Mesenchymal stem cell (in vitro differentiated cells and primary cell): ENCODE data around the gene CYTH4.

Experiments used
- DNase-seq: peaks from one replicate; pipeline ENCODE4 v3.0.0-alpha.2; 2013
- H2AFZ ChIP-seq: one replicate; pipeline ENCODE4 v1.6.1; 2013; ENCODE audit warnings: low read depth, mild to moderate bottlenecking, control low read depth, inconsistent platforms, low read length, moderate library complexity
- H2AK5ac ChIP-seq: 2 replicates; pipeline ENCODE4 v1.6.1; 2013; ENCODE audit warnings: low read length, moderate library complexity, mild to moderate bottlenecking, inconsistent platforms; ENCODE audit not compliant: severe bottlenecking
- H2BK120ac ChIP-seq: one replicate; pipeline ENCODE4 v1.6.1; 2013; ENCODE audit warnings: low read depth, mild to moderate bottlenecking, inconsistent platforms, low read length, moderate library complexity
- H2BK12ac ChIP-seq, 2 experiments: one replicate each; pipeline ENCODE4 v1.6.1; 2013; ENCODE audit warnings: inconsistent platforms in 2 of 2, low read length in 2 of 2, mild to moderate bottlenecking in 2 of 2, moderate library complexity in 2 of 2, control low read depth in 1 of 2
- H2BK15ac ChIP-seq: one replicate; pipeline ENCODE4 v1.6.1; 2013; ENCODE audit warnings: mild to moderate bottlenecking, low read depth, inconsistent platforms; ENCODE audit not compliant: poor library complexity, severe bottlenecking
- H2BK5ac ChIP-seq: 2 replicates; pipeline ENCODE4 v1.6.1; 2013; ENCODE audit warnings: low read depth, mild to moderate bottlenecking, low read length, control low read depth, inconsistent platforms; ENCODE audit not compliant: poor library complexity, severe bottlenecking
- H3K14ac ChIP-seq, 2 experiments: one replicate each; pipeline ENCODE4 v1.6.1; 2013; ENCODE audit warnings: inconsistent platforms in 2 of 2, low read length in 2 of 2, control low read depth in 1 of 2, mild to moderate bottlenecking in 1 of 2, moderate library complexity in 1 of 2
- H3K18ac ChIP-seq, 2 experiments: one replicate each; pipeline ENCODE4 v1.6.1; 2013; ENCODE audit warnings: inconsistent platforms in 2 of 2, low read length in 2 of 2, control low read depth in 1 of 2, low read depth in 1 of 2, mild to moderate bottlenecking in 1 of 2
- H3K23ac ChIP-seq, 2 experiments: one replicate each; pipeline ENCODE4 v1.6.1; 2013; ENCODE audit warnings: inconsistent platforms in 2 of 2, low read length in 2 of 2, mild to moderate bottlenecking in 2 of 2, moderate library complexity in 2 of 2, control low read depth in 1 of 2
- H3K27ac ChIP-seq: 2 replicates; pipeline ENCODE4 v1.5.1; 2013; ENCODE audit warnings: mild to moderate bottlenecking, moderate library complexity, low read length, control low read depth, inconsistent platforms; ENCODE audit not compliant: poor library complexity, severe bottlenecking
- H3K27me3 ChIP-seq, 2 experiments: 2 replicates each; pipeline versions ENCODE4 v1.6.1 to v1.7.0; 2013; ENCODE audit warnings: low read length in 2 of 2, mild to moderate bottlenecking in 2 of 2, moderate library complexity in 2 of 2, control low read depth in 1 of 2, inconsistent platforms in 1 of 2; ENCODE audit not compliant: control insufficient read depth in 1 of 2, insufficient read depth in 1 of 2
- H3K36me3 ChIP-seq, 2 experiments: 2 replicates each; pipeline versions ENCODE4 v1.6.1 to v1.7.0; 2013; ENCODE audit warnings: low read length in 2 of 2, control low read depth in 1 of 2, inconsistent platforms in 1 of 2, low read depth in 1 of 2, mild to moderate bottlenecking in 1 of 2; ENCODE audit not compliant: insufficient read depth in 2 of 2, control insufficient read depth in 1 of 2
- H3K4ac ChIP-seq, 2 experiments: one replicate each; pipeline ENCODE4 v1.6.1; 2013; ENCODE audit warnings: inconsistent platforms in 2 of 2, low read length in 2 of 2, mild to moderate bottlenecking in 2 of 2, moderate library complexity in 2 of 2, control low read depth in 1 of 2, low read depth in 1 of 2
- H3K4me1 ChIP-seq: 2 replicates; pipeline ENCODE4 v1.6.1; 2013; ENCODE audit warnings: low read depth, low read length, control low read depth; ENCODE audit not compliant: control insufficient read depth, insufficient read depth
- H3K4me2 ChIP-seq: 2 replicates; pipeline ENCODE4 v1.6.1; 2013; ENCODE audit warnings: low read length, mild to moderate bottlenecking, inconsistent platforms; ENCODE audit not compliant: poor library complexity, severe bottlenecking
- H3K4me3 ChIP-seq, 2 experiments: 2 replicates each; pipeline versions ENCODE4 v1.5.1 to v1.7.0; 2013; ENCODE audit warnings: low read length in 2 of 2, mild to moderate bottlenecking in 2 of 2, control low read depth in 1 of 2, low read depth in 1 of 2; ENCODE audit not compliant: insufficient read depth in 1 of 2
- H3K79me1 ChIP-seq: replicated peaks from 2 replicates; pipeline ENCODE4 v1.6.1; 2013; ENCODE audit warnings: mild to moderate bottlenecking, control low read depth, low read length, inconsistent platforms; ENCODE audit not compliant: poor library complexity, severe bottlenecking
- H3K9ac ChIP-seq: 2 replicates; pipeline ENCODE4 v1.7.0; 2013; ENCODE audit warnings: mild to moderate bottlenecking, low read length, moderate library complexity
- H3K9me3 ChIP-seq: 2 replicates; pipeline ENCODE4 v1.7.0; 2013; ENCODE audit warnings: mild to moderate bottlenecking, low read length; ENCODE audit not compliant: control insufficient read depth
- H4K8ac ChIP-seq: one replicate; pipeline ENCODE4 v1.6.1; 2013; ENCODE audit warnings: inconsistent platforms, mild to moderate bottlenecking, low read length, moderate library complexity
- H4K91ac ChIP-seq: one replicate; pipeline ENCODE4 v1.6.1; 2013; ENCODE audit warnings: mild to moderate bottlenecking, low read length, inconsistent platforms
- WGBS: methylation state at CpG from one replicate; pipeline ENCODE4 v1.1.7; 2013; ENCODE audit warnings: mixed read lengths; 5-methylcytosine and 5-hydroxymethylcytosine counted together

Gene CYTH4

GRCh38 chr22:37313376-37314314, 31.3 kb downstream of the CYTH4 start:
- H4K91ac ChIP-seq, result peak overlapping the region; percentile 87
- no peak for DNase-seq
- H3K4ac ChIP-seq, result peak overlapping the region; percentile 77 to 84
- H2AFZ ChIP-seq, result no peak overlapping the region
- no peaks in the 10 kb centered on the region for H3K36me3 ChIP-seq
- H3K18ac ChIP-seq, result peak overlapping the region; percentile 75 to 89
- H3K9me3 ChIP-seq, result no peaks in the 10 kb centered on the region
- peak overlapping the region; percentile 71 for H4K8ac ChIP-seq
- peaks cover 65% of the 10 kb centered on the region for H3K4me1 ChIP-seq
- peak overlapping the region; percentile 92 for H2BK15ac ChIP-seq
- H3K79me1 ChIP-seq, result no peaks in the 10 kb centered on the region
- H2BK120ac ChIP-seq, result peak overlapping the region; percentile 75
- H3K4me2 ChIP-seq, result no peak overlapping the region
- H3K27ac ChIP-seq, result no peak overlapping the region
- peak overlapping the region in 1 of 2 experiments; percentile 35 for H3K23ac ChIP-seq
- H3K27me3 ChIP-seq, result peaks cover 0 to 13% of the 10 kb centered on the region in 2 experiments
- H2BK12ac ChIP-seq, result peak overlapping the region; percentile 91 to 99
- no peak overlapping the region for H2BK5ac ChIP-seq
- H3K4me3 ChIP-seq, result no peak overlapping the region
- peak overlapping the region; percentile 1 for H3K9ac ChIP-seq
- peak overlapping the region in 1 of 2 experiments; percentile 30 for H3K14ac ChIP-seq
- 89% methylated on average over 25 of the region's 25 CpGs for WGBS
- H2AK5ac ChIP-seq, result peak overlapping the region; percentile 83

- no peaks in the 10 kb centered on the region for H3K36me3 ChIP-seq
- no peak overlapping the region for H4K8ac ChIP-seq
- H2BK15ac ChIP-seq, result peak overlapping the region; percentile 29
- H3K4me2 ChIP-seq, result no peak overlapping the region
- H3K14ac ChIP-seq, result peak overlapping the region in 1 of 2 experiments; percentile 61
- no peak overlapping the region for H3K27ac ChIP-seq
- H2BK12ac ChIP-seq, result peak overlapping the region; percentile 93 to 99
- H3K4me1 ChIP-seq, result peaks cover 64% of the 10 kb centered on the region
- no peak overlapping the region for H2AFZ ChIP-seq
- H3K79me1 ChIP-seq, result no peaks in the 10 kb centered on the region
- H3K23ac ChIP-seq, result peak overlapping the region in 1 of 2 experiments; percentile 14
- H3K9me3 ChIP-seq, result no peaks in the 10 kb centered on the region
- peak overlapping the region; percentile 55 to 84 for H3K4ac ChIP-seq
- peak overlapping the region; percentile 20 for H2BK5ac ChIP-seq
- H3K4me3 ChIP-seq, result no peak overlapping the region
- WGBS, result 81% methylated on average over 16 of the region's 16 CpGs
- H3K27me3 ChIP-seq, result peaks cover 0 to 20% of the 10 kb centered on the region in 2 experiments
- peak overlapping the region; percentile 5 to 89 for H3K18ac ChIP-seq
- peak overlapping the region; percentile 50 for H2BK120ac ChIP-seq
- H3K9ac ChIP-seq, result no peak overlapping the region
- DNase-seq, result no peak
- H2AK5ac ChIP-seq, result peak overlapping the region; percentile 83
- peak overlapping the region; percentile 87 for H4K91ac ChIP-seq
These were observed 32.2 kb downstream of the CYTH4 start for GRCh38 chr22:37314315-37315074.

GRCh38 chr22:37316405-37316804, 34.1 kb downstream of the CYTH4 start:
- no peak overlapping the region for H3K23ac ChIP-seq
- peak overlapping the region; percentile 10 for H4K8ac ChIP-seq
- no peak overlapping the region for H2AFZ ChIP-seq
- peak overlapping the region; percentile 9 for H4K91ac ChIP-seq
- peak overlapping the region in 1 of 2 experiments; percentile 42 for H3K4ac ChIP-seq
- peak overlapping the region; percentile 43 to 54 for H2BK12ac ChIP-seq
- no peak overlapping the region for H2BK120ac ChIP-seq
- no peaks in the 10 kb centered on the region for H3K79me1 ChIP-seq
- no peaks in the 10 kb centered on the region for H3K9me3 ChIP-seq
- H3K4me1 ChIP-seq, result peaks cover 50% of the 10 kb centered on the region
- H3K14ac ChIP-seq, result no peak overlapping the region
- DNase-seq, result no peak
- no peak overlapping the region for H2BK5ac ChIP-seq
- H3K4me2 ChIP-seq, result no peak overlapping the region
- peaks cover 0 to 29% of the 10 kb centered on the region in 2 experiments for H3K27me3 ChIP-seq
- H3K36me3 ChIP-seq, result no peaks in the 10 kb centered on the region
- peak overlapping the region; percentile 23 to 59 for H3K18ac ChIP-seq
- no peak overlapping the region for H3K4me3 ChIP-seq
- no peak overlapping the region for H3K9ac ChIP-seq
- H2AK5ac ChIP-seq, result peak overlapping the region; percentile 24
- H3K27ac ChIP-seq, result no peak overlapping the region
- no peak overlapping the region for H2BK15ac ChIP-seq
- 85% methylated on average over 6 of the region's 6 CpGs for WGBS
